ENCODE data around the gene XPO4.
"Not testable (repeated sequence)": the region's sequence is repeated elsewhere in the genome, so short reads cannot be mapped to it uniquely, and the experiment has no call there.

DNA sequence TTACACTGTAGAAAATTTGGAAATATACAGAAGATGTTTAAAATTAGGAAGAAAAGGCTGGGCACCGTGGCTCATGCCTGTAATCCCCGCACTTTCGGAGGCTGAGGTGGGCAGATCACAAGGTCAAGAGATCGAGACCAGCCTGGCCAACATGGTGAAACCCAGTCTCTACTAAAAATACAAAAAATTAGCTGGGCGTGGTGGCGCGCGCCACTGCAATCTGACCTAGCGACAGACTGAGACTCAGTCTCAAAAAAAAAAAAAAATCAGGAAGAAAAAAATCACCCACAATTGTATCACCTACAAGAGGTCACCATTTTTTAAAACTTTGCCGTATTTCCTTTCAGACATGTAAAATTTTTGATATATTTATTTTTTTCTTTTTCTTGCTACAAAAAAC is 38.0 kb upstream of the XPO4 start:
- TF ChIP-seq EP300, POLR2A, POLR2AphosphoS5 (IDR thresholded peaks at IDR 0.05): not testable (repeated sequence)
- TF ChIP-seq, protein P1, sequence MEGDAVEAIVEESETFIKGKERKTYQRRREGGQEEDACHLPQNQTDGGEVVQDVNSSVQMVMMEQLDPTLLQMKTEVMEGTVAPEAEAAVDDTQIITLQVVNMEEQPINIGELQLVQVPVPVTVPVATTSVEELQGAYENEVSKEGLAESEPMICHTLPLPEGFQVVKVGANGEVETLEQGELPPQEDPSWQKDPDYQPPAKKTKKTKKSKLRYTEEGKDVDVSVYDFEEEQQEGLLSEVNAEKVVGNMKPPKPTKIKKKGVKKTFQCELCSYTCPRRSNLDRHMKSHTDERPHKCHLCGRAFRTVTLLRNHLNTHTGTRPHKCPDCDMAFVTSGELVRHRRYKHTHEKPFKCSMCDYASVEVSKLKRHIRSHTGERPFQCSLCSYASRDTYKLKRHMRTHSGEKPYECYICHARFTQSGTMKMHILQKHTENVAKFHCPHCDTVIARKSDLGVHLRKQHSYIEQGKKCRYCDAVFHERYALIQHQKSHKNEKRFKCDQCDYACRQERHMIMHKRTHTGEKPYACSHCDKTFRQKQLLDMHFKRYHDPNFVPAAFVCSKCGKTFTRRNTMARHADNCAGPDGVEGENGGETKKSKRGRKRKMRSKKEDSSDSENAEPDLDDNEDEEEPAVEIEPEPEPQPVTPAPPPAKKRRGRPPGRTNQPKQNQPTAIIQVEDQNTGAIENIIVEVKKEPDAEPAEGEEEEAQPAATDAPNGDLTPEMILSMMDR (IDR thresholded peaks at IDR 0.05): not testable (repeated sequence)
